Endothelial cell (in vitro differentiated cells): ENCODE measurements around the gene SNAP25. TPM values are rescaled to one million over a fixed set of nuclear protein-coding genes. Genes with fewer than 3 reads are reported as not detected.

Source experiments
- DNase-seq: peaks from one replicate; pipeline ENCODE4 v3.0.0; 2021; ENCODE audit warnings: low spot score
- H3K27ac Mint-ChIP-seq: one replicate; pipeline ENCODE4 v1.8.0; 2021; ENCODE audit warnings: mixed read lengths, inconsistent platforms; ENCODE audit not compliant: unreplicated experiment
- H3K27me3 Mint-ChIP-seq: one replicate; pipeline ENCODE4 v1.8.0; 2021; ENCODE audit warnings: mild to moderate bottlenecking, moderate library complexity, mixed read lengths, inconsistent platforms; ENCODE audit not compliant: unreplicated experiment
- H3K36me3 Mint-ChIP-seq: one replicate; pipeline ENCODE4 v1.8.0; 2021; ENCODE audit warnings: mild to moderate bottlenecking, low read depth, mixed read lengths, inconsistent platforms; ENCODE audit not compliant: unreplicated experiment
- H3K4me1 Mint-ChIP-seq: one replicate; pipeline ENCODE4 v1.8.0; 2021; ENCODE audit warnings: mild to moderate bottlenecking, mixed read lengths, inconsistent platforms; ENCODE audit not compliant: unreplicated experiment
- H3K4me3 Mint-ChIP-seq: one replicate; pipeline ENCODE4 v1.8.0; 2021; ENCODE audit warnings: mild to moderate bottlenecking, mixed read lengths, inconsistent platforms; ENCODE audit not compliant: unreplicated experiment
- H3K9me3 Mint-ChIP-seq: one replicate; pipeline ENCODE4 v1.8.0; 2021; ENCODE audit warnings: mixed read lengths, inconsistent platforms; ENCODE audit not compliant: unreplicated experiment
- CTCF ChIP-seq: fragments of 200-600 bp; sonication (generic); IDR thresholded peaks from one replicate; pipeline ENCODE4 v1.5.0; 2021; ENCODE audit warnings: antibody characterized with exemption; ENCODE audit not compliant: unreplicated experiment
- total RNA-seq: library from RNA; stranded (reverse); fragmentation: NEBNext Ultra II Directional; extraction: Animal tissue kit (Norgen Biotek cat#: 25700); gene quantifications from one replicate; pipeline ENCODE4 v1.2.1, GENCODE V29; 2021; ENCODE audit not compliant: unreplicated experiment

Gene SNAP25
- total RNA-seq, 1 donor from 2014 or later: 0.38 TPM

DNA sequence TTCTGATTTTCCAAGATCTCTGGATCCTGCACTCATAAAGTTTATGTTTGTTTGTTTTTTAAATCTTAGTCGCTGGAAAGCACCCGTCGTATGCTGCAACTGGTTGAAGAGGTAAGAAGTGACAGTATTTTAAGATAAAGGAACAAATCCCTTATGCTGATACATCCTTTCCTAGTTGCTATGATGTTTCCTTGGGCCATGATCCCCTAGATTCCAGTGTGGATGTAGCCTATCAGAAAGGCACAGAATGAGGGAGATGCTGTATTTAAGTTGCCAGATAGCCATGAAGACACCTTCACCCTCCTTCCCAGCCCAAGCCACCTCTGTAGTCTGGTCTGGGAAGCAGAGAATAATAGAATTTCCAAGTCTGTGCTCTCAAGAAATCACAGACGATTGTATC, 59.0 kb downstream of the SNAP25 start:
- DNase-seq: no peak
- no peaks in the 10 kb centered on the region for H3K27me3 Mint-ChIP-seq
- no peak overlapping the region for H3K4me3 Mint-ChIP-seq

DNA sequence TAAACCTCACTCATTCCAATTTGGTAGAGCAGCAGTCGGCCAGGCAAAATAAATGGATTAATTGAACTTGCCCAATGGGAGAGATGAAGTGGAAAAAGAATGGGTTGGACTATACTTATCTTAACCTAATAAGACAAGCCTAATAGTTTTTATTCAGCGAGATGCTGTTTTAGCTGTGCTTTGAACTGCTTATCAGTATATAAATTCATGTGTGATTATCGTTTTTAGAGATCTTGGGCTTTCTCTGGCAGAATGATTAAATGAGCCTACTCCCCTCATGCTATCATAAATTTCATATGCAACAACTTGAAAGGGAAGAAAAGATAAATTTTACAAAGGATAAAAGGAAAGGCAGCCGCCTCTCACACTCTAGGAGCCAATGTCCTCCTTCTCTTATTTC, 59.8 kb downstream of the SNAP25 start:
- no peak for DNase-seq
- no peak for TF ChIP-seq CTCF
- H3K4me3 Mint-ChIP-seq: no peak overlapping the region
- H3K4me1 Mint-ChIP-seq: peaks cover 4% of the 10 kb centered on the region
- H3K27ac Mint-ChIP-seq: no peak overlapping the region
- H3K9me3 Mint-ChIP-seq: no peaks in the 10 kb centered on the region
- no peaks in the 10 kb centered on the region for H3K36me3 Mint-ChIP-seq
- no peaks in the 10 kb centered on the region for H3K27me3 Mint-ChIP-seq

More for the DNA sequence above, 59.0 kb downstream of the SNAP25 start:
- Mint-ChIP-seq H3K27ac (no peak overlapping the region), H3K9me3 (no peaks in the 10 kb centered on the region), H3K4me1 (peaks cover 4% of the 10 kb centered on the region), H3K36me3 (no peaks in the 10 kb centered on the region)
- TF ChIP-seq CTCF: no peak

GRCh38 chr20:10280018-10280908, 61.6 kb downstream of the SNAP25 start:
- no peaks in the 10 kb centered on the region for H3K27me3 Mint-ChIP-seq
- H3K27ac Mint-ChIP-seq: no peak overlapping the region

DNA sequence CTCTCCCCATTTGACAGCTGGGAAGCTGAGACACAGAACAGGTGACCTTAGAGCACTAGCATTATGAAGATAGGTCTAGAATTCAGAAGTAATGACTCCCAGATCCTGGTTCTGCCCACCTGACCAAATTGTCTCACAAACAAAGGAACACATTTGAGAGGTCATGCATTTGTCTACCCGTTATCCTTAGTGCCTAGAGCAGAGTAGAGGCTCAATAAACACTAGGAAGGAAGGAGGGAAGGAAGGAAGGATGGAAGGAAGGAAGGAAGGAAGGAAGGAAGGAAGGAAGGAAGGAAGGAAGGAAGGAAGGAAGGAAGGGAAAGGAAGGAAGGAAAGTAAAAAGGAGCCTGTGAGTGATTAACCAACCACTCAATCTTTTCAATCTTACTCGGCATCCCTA, 63.3 kb downstream of the SNAP25 start:
- Mint-ChIP-seq H3K4me1 (peaks cover 4% of the 10 kb centered on the region), H3K36me3 (no peaks in the 10 kb centered on the region), H3K9me3 (no peaks in the 10 kb centered on the region), H3K27ac (no peak overlapping the region), H3K4me3 (no peak overlapping the region), H3K27me3 (no peaks in the 10 kb centered on the region)
- DNase-seq: no peak
- no peak for TF ChIP-seq CTCF

More at GRCh38 chr20:10280018-10280908, 61.6 kb downstream of the SNAP25 start:
- Mint-ChIP-seq H3K9me3 (no peaks in the 10 kb centered on the region), H3K4me1 (peaks cover 4% of the 10 kb centered on the region), H3K4me3 (no peak overlapping the region), H3K36me3 (no peaks in the 10 kb centered on the region)
- no peak for TF ChIP-seq CTCF
- DNase-seq: no peak

DNA sequence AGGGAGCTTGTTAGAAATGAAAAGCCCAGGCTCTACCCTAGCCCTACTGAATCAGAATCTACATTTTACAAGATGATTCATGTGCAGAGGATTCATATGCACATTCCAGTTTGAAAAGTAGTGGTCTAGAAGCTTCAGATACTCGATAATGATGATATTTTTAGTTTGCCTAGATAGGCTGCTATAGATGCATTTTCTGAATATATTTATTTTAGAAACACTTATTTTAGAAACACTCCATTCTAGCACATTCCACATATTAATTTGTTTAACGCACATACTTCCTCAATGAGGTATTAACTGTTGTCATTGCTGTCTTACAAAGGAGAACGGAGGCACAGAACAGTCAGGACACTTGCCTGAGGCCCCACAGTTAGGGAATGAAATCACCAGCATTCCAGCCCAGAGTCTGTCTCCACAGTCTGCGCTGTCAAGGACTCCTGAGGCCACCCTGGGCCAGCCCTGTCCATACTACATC, 64.4 kb downstream of the SNAP25 start:
- H3K27ac Mint-ChIP-seq: no peak overlapping the region
- peaks cover 4% of the 10 kb centered on the region for H3K4me1 Mint-ChIP-seq
- H3K4me3 Mint-ChIP-seq: no peak overlapping the region
- TF ChIP-seq CTCF: no peak
- no peak for DNase-seq
- H3K27me3 Mint-ChIP-seq: no peaks in the 10 kb centered on the region
- no peaks in the 10 kb centered on the region for H3K36me3 Mint-ChIP-seq
- no peaks in the 10 kb centered on the region for H3K9me3 Mint-ChIP-seq
